Natural killer cell (primary cell): ENCODE data around the gene SOX10. TPM values are rescaled to one million over a fixed set of nuclear protein-coding genes. Genes with fewer than 3 reads are reported as not detected.
"Not testable (repeated sequence)": the region's sequence is repeated elsewhere in the genome, so short reads cannot be mapped to it uniquely, and the experiment has no call there.

Experiments used
- ATAC-seq, 3 donors: fragments of 150-1000 bp in 2 of 3; fragments of 200-7000 bp in 1 of 3; cut with Tn5 transposase; 1 replicate in 1 of 3; 2 replicates in 2 of 3; pipeline ENCODE4 v1.10.0; 2021; ENCODE audit warnings: mild to moderate bottlenecking in 2 of 3, moderate library complexity in 2 of 3
- DNase-seq, 2 donors: peaks; one replicate each; pipeline versions ENCODE4 v3.0.0 to v3.0.0-alpha.2; 2013 to 2021; ENCODE audit warnings: mixed read lengths in 1 of 2
- H3K27ac ChIP-seq: one replicate; pipeline ENCODE4 v1.5.1; 2013; ENCODE audit warnings: mild to moderate bottlenecking, low read length
- H3K27me3 ChIP-seq: one replicate; pipeline ENCODE4 v1.6.1; 2013; ENCODE audit warnings: low read length; ENCODE audit not compliant: control insufficient read depth, insufficient read depth
- H3K36me3 ChIP-seq: one replicate; pipeline ENCODE4 v1.6.1; 2013; ENCODE audit warnings: low read length; ENCODE audit not compliant: control insufficient read depth, insufficient read depth
- H3K4me1 ChIP-seq: one replicate; pipeline ENCODE4 v1.6.1; 2013; ENCODE audit warnings: low read length; ENCODE audit not compliant: control insufficient read depth, insufficient read depth
- H3K4me3 ChIP-seq: one replicate; pipeline ENCODE4 v1.5.1; 2013; ENCODE audit warnings: low read length
- H3K9me3 ChIP-seq: one replicate; pipeline ENCODE4 v1.6.1; 2013; ENCODE audit warnings: low read length; ENCODE audit not compliant: control insufficient read depth, insufficient read depth
- H3K27ac Mint-ChIP-seq, 2 donors: one replicate each; pipeline ENCODE4 v1.8.0; 2022; ENCODE audit warnings: mild to moderate bottlenecking in 2 of 2, mixed read lengths in 2 of 2, moderate library complexity in 1 of 2
- H3K27me3 Mint-ChIP-seq, 2 donors: one replicate each; pipeline ENCODE4 v1.8.0; 2022; ENCODE audit warnings: low read depth in 2 of 2, mixed read lengths in 2 of 2
- H3K36me3 Mint-ChIP-seq: one replicate; pipeline ENCODE4 v1.8.0; 2022; ENCODE audit warnings: mixed read lengths
- H3K4me1 Mint-ChIP-seq, 2 donors: one replicate each; pipeline ENCODE4 v1.8.0; 2022; ENCODE audit warnings: mixed read lengths in 2 of 2
- H3K4me3 Mint-ChIP-seq: one replicate; pipeline ENCODE4 v1.8.0; 2022; ENCODE audit warnings: mild to moderate bottlenecking, moderate library complexity, mixed read lengths
- H3K9me3 Mint-ChIP-seq, 2 donors: one replicate each; pipeline ENCODE4 v1.8.0; 2022; ENCODE audit warnings: mixed read lengths in 2 of 2
- WGBS: methylation state at CpG from one replicate; pipeline ENCODE4 v1.1.7; 2013; ENCODE audit warnings: missing lambda C conversion rate; ENCODE audit not compliant: insufficient coverage; 5-methylcytosine and 5-hydroxymethylcytosine counted together
- intact Hi-C: fragments of 100-400 bp; cut with micrococcal nuclease; formaldehyde crosslinking; loops from one replicate; pipeline ENCODE4 v1.14.2; 2022
- total RNA-seq, 4 donors: library from RNA; stranded (reverse); fragments of 120-200 nt in 1 of 4; gene quantifications; one replicate each; pipeline versions ENCODE4 v1.2.3 to v1.2.4, GENCODE V29; 2013 to 2022
- TF ChIP-seq, protein P1 (sequence below): fragments of 200-600 bp; IDR thresholded peaks from one replicate; pipeline ENCODE4 v1.8.0; 2022; ENCODE audit warnings: antibody characterized with exemption

Gene SOX10
- total RNA-seq, 3 donors from 2014 or later (not counting 1 experiment from before 2014, with no cell fraction given) = not detected

DNA sequence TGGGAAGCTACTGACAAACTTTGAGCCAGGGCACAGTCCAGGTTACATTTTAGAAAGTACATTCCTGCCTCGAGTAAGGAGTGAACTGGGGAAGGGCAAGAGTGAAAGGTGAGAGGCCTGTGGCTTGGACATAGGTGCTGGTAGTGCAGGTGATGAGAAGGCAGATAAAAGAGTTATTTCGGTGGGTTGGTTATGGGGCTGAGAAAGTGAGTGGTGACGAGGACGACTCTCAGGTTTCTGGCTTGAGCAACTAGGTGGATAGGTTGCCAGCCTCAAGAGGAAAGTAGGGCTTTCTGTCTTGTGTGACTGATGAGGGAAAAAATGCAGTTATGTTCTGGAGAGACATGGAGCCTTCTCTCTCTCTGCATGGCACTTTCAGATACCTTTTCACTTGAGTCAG lies 27.1 kb downstream of the SOX10 start:
- Mint-ChIP-seq H3K36me3 (peaks cover 23% of the 10 kb centered on the region), H3K4me1 (peaks cover 39 to 48% of the 10 kb centered on the region in 2 donors), H3K27me3 (peaks cover 7% of the 10 kb centered on the region in 2 donors), H3K9me3 (no peaks in the 10 kb centered on the region), H3K4me3 (no peak overlapping the region), H3K27ac (peak overlapping the region in 1 of 2 donors; percentile 27)
- H3K4me3 ChIP-seq = no peak overlapping the region
- DNase-seq (no peak), ATAC-seq (no peak)
- WGBS = 93% methylated on average over 4 of the region's 4 CpGs
- H3K36me3 ChIP-seq = peaks cover 40% of the 10 kb centered on the region
- TF ChIP-seq, protein P1, sequence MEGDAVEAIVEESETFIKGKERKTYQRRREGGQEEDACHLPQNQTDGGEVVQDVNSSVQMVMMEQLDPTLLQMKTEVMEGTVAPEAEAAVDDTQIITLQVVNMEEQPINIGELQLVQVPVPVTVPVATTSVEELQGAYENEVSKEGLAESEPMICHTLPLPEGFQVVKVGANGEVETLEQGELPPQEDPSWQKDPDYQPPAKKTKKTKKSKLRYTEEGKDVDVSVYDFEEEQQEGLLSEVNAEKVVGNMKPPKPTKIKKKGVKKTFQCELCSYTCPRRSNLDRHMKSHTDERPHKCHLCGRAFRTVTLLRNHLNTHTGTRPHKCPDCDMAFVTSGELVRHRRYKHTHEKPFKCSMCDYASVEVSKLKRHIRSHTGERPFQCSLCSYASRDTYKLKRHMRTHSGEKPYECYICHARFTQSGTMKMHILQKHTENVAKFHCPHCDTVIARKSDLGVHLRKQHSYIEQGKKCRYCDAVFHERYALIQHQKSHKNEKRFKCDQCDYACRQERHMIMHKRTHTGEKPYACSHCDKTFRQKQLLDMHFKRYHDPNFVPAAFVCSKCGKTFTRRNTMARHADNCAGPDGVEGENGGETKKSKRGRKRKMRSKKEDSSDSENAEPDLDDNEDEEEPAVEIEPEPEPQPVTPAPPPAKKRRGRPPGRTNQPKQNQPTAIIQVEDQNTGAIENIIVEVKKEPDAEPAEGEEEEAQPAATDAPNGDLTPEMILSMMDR = no peak
- intact Hi-C loops = no loop called here
- peaks cover 6% of the 10 kb centered on the region for H3K27me3 ChIP-seq
- H3K27ac ChIP-seq = no peak overlapping the region
- H3K4me1 ChIP-seq = peaks cover 20% of the 10 kb centered on the region
- H3K9me3 ChIP-seq = no peaks in the 10 kb centered on the region

DNA sequence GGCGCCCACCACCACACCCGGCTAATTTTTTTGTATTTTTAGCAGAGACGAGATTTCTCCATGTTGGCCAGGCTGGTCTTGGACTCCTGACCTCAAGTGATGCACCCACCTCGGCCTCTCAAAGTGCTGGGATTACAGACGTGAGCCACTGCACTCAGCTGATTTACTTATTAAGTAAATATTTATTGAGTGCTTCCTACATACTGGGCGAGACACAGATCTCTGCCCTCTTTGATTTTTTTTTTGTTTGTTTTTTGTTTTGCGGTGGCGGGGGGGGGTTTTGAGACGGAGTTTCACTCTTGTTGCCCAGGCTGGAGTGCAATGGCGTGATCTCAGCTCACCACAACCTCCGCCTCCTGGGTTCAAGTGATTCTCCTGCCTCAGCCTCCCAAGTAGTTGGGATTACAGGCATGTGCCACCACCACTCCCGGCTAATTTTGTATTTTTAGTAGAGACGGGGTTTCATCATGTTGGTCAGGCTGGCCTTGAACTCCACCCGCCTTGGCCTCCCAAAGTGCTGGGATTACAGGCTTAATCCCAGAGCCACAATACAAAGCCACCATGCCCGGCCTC lies 28.4 kb downstream of the SOX10 start:
- H3K27me3 Mint-ChIP-seq, H3K9me3 Mint-ChIP-seq, intact Hi-C loops, H3K9me3 ChIP-seq, H3K4me3 ChIP-seq, H3K27ac ChIP-seq, H3K27me3 ChIP-seq, ATAC-seq, H3K27ac Mint-ChIP-seq, H3K4me3 Mint-ChIP-seq, DNase-seq: not testable (repeated sequence)
- Mint-ChIP-seq H3K4me1 (peaks cover 34 to 44% of the 10 kb centered on the region in 2 donors), H3K36me3 (peaks cover 15% of the 10 kb centered on the region)
- H3K36me3 ChIP-seq = peaks cover 30% of the 10 kb centered on the region
- 90% methylated on average over 13 of the region's 15 CpGs for WGBS
- peaks cover 20% of the 10 kb centered on the region for H3K4me1 ChIP-seq

DNA sequence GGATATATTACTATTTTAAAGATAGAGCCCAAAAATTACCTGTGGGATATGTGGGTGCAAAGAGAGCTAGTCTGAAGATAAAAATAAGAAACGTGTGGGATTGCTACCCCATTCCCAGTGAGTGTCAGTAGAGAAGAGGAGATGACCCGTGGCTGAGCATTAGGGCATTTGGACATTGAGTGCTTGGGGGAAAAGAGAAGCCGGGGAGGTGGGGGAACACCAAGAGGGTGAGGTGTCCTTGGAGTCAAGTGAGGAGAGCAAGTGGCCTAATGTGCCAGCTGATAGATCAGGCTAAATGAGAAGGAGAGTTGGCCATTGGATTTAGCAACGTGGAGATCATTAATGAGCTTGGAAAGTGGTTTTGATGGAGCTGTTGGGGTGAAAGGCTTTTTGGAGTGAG lies 29.7 kb downstream of the SOX10 start:
- 82% methylated on average over 4 of the region's 4 CpGs for WGBS
- intact Hi-C loops = loop anchor here (5.0 kb wide), 1 partner anchor 137 kb away; no protein-coding TSS in a partner anchor
- DNase-seq = no peak
- Mint-ChIP-seq H3K36me3 (peaks cover 13% of the 10 kb centered on the region), H3K27ac (peak overlapping the region in 1 of 2 donors; percentile 94), H3K9me3 (no peaks in the 10 kb centered on the region), H3K4me3 (peak overlapping the region; percentile 93), H3K4me1 (peaks cover 34 to 44% of the 10 kb centered on the region in 2 donors), H3K27me3 (peaks cover 7 to 10% of the 10 kb centered on the region in 2 donors)
- Histone ChIP-seq H3K27ac (no peak overlapping the region), H3K27me3 (peaks cover 6% of the 10 kb centered on the region), H3K36me3 (peaks cover 27% of the 10 kb centered on the region), H3K4me3 (no peak overlapping the region), H3K9me3 (no peaks in the 10 kb centered on the region), H3K4me1 (peaks cover 20% of the 10 kb centered on the region)
- TF ChIP-seq, protein P1 = no peak
- no peak for ATAC-seq

DNA sequence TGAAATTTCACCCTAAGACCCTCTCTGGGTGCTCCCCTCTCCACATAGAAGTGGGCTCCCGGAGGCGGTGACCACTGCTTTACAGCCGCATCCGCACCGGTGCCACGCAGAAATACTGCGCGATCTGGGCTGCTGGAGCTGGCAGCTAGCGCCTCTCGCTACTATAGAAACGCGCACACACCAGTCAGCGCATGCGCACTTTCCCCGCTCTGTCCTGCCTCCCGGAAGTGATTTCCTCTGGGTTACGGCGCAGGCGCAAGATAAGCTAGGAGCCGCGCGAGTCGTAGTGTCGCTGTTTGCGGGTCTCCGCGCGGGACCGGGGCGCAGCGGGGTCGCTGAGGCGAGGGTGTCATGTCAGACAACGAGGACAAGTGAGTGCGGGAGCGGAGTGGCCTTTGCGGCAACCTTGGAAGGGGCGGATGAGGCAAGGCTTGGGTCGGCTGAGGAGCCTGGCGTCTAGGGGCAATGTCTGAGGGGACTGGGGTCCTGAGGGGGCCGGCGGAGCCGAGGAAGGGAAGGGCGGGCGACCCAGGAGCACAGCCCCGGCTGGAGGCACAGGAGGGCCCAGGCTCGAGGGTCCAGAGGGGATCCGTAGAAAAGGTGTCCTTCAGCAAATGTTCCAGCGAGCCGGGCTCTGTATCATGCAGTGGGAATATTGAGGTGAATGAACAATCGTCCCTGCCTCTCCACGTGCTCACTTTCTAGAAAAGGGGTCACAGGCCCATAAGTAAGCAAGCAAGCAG lies 30.7 kb downstream of the SOX10 start, which contains the start of the genes C22orf23 and POLR2F:
C22orf23 (minus strand) TSS at position 165 of the 743 bp plus-strand sequence. CDS start 452 bp downstream, outside the sequence.
POLR2F (plus strand) TSS at position 263 of the 743 bp plus-strand sequence; CDS start at position 352, 89 bp downstream.
- under 1% methylated on average over 52 of the region's 52 CpGs for WGBS
- H3K4me3 ChIP-seq = peak within 1 kb of the TSS; percentile 78
- Mint-ChIP-seq H3K4me3 (peak within 1 kb of the TSS; percentile 93), H3K27me3 (peaks cover 7 to 10% of the 10 kb centered on the region in 2 donors), H3K36me3 (peaks cover 3% of the 10 kb centered on the region), H3K9me3 (no peaks in the 10 kb centered on the region), H3K4me1 (peaks cover 25 to 43% of the 10 kb centered on the region in 2 donors), H3K27ac (peak within 1 kb of the TSS; percentile 83 to 94)
- TF ChIP-seq, protein P1 = no peak
- DNase-seq (peak; percentile 94 to 100), ATAC-seq (peak; percentile 94 to 95 (median 95))
- H3K4me1 ChIP-seq = peaks cover 20% of the 10 kb centered on the region
- intact Hi-C loops = loop anchor here (5.0 kb wide), 1 partner anchor 136 kb away; no protein-coding TSS in a partner anchor
- peak within 1 kb of the TSS; percentile 40 for H3K27ac ChIP-seq
- H3K36me3 ChIP-seq = peaks cover 19% of the 10 kb centered on the region
- peaks cover 6% of the 10 kb centered on the region for H3K27me3 ChIP-seq
- H3K9me3 ChIP-seq = no peaks in the 10 kb centered on the region
